ENCODE data around the gene AP3S2.

DNA sequence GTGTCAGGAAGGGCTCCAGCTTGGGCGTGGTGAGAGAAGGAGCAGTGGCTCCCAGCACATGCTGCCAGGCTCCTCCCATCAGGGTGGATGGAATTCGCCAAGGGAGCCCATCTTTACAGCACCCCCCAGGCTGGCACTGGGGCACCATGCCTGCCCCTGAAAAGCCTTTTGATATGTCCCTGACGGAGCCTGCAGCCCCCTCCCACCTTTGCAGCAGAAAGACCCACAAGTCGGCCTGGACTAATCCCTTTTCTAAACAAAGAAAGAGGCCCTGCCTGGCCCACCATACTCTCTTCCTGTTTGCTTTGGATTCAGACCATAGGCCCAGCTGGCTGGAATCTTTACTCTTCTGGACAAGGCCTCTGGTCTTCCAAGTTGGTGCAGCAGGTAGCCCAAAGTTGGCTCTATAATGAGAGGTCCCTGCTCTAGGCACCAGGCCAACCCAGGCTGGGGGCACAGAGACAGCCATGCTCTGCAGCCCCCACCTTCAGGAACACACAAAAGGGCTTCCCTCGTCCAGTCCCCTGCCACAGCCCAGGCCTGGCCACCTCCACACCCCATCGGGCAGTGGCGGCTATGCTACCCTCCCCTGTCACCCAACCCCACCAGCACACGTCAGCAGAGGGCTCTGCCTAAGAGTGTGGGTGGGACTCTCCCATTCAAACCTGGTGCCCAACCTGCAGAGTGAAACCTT is 84.6 kb downstream of the AP3S2 start:
- TF ChIP-seq, protein P1, sequence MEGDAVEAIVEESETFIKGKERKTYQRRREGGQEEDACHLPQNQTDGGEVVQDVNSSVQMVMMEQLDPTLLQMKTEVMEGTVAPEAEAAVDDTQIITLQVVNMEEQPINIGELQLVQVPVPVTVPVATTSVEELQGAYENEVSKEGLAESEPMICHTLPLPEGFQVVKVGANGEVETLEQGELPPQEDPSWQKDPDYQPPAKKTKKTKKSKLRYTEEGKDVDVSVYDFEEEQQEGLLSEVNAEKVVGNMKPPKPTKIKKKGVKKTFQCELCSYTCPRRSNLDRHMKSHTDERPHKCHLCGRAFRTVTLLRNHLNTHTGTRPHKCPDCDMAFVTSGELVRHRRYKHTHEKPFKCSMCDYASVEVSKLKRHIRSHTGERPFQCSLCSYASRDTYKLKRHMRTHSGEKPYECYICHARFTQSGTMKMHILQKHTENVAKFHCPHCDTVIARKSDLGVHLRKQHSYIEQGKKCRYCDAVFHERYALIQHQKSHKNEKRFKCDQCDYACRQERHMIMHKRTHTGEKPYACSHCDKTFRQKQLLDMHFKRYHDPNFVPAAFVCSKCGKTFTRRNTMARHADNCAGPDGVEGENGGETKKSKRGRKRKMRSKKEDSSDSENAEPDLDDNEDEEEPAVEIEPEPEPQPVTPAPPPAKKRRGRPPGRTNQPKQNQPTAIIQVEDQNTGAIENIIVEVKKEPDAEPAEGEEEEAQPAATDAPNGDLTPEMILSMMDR (IDR thresholded peaks at IDR 0.05), result no peak
- TF ChIP-seq POLR2A (IDR thresholded peaks at IDR 0.05), result no peak

Measured in adrenal gland (tissue), 5 donors.